ENCODE measurements around the gene MEIS3.

The MEIS3 gene

DNA sequence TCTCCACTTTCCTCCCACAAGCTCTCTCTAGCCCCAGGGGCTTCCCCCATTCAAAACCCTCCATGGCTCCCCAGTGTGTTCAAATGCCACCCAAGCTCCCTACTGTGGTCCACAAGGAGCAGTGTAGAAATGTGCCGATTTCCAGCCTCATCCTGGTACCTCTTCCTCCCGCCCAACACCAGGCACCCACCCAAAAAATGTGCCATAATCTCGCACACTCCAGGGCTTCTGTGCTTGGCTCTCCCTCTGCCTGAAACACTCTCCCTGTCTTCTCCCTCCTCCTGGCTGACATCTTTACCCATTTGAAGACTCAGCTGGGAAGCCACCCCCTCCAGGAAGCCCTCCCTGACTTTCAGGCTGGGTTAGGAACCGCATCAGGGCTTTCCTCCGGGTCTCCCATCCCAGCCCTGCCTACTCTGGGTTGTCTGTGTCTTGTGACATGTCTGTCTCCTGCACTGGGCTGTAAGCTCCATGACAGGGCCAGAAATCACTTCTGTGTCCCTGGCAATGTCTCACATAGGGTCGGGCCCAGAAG, 16.6 kb upstream of the MEIS3 start:
- no peak for DNase-seq (ENCODE audit: low spot score)

GRCh38 chr19:47435196-47435595, 15.9 kb upstream of the MEIS3 start:
- DNase-seq (ENCODE audit: low spot score), result no peak

DNA sequence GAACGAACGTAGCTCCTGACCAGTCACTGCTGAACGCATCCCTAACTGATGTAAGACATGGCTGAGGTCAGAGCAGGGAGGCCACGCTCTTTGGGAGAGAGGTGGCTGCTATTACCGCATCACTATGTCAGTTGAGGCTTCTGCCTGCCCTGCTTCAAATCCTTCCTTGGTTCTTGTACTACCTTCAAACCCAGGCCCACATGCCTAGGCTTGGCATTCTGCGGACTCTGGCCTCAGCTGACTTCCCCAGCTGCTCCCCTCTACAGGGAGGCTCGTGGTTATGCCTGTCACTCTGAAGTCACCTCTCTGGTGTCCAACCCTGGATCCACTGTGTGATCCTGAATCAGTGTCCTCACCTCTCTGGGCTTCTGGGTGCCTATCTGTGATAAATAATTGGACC, 14.8 kb upstream of the MEIS3 start:
- no peak for DNase-seq (ENCODE audit: low spot score)

GRCh38 chr19:47433121-47433520, 13.8 kb upstream of the MEIS3 start:
- DNase-seq (ENCODE audit: low spot score), result no peak

- no peak for DNase-seq (ENCODE audit: low spot score)
Measured at GRCh38 chr19:47432499-47432898, 13.2 kb upstream of the MEIS3 start.

DNA sequence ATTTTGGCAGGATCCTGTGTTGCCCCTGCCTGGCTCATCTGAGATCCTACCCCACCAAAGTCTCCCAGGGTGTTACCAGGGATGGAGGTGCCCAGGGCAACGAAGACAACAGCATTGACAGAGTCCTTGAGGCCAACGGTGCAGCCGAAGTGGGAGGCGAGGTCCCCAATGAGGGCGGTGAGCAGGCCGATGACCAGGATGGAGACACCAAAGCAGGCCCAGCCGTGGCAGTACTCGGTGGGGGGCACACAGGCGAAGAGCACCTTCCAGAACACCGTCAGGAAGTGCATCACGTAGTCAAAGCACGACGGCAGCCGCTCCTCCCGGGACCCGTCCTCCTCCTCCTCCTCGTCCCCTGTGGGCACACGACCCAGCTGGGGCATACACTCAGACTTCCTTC, 12.8 kb upstream of the MEIS3 start:
- DNase-seq (ENCODE audit: low spot score), result no peak

- peak; percentile 41 for DNase-seq (ENCODE audit: low spot score)
Measured at GRCh38 chr19:47430041-47430802, 10.9 kb upstream of the MEIS3 start.

GRCh38 chr19:47429140-47429793, 9.9 kb upstream of the MEIS3 start:
- DNase-seq (ENCODE audit: low spot score), result no peak

GRCh38 chr19:47428177-47428894, 9.0 kb upstream of the MEIS3 start:
- peak; percentile 98 for DNase-seq (ENCODE audit: low spot score)

GRCh38 chr19:47427241-47428176, 8.2 kb upstream of the MEIS3 start:
- DNase-seq (ENCODE audit: low spot score), result peak; percentile 74

GRCh38 chr19:47423203-47423882, 4.0 kb upstream of the MEIS3 start:
- DNase-seq (ENCODE audit: low spot score), result no peak

DNA sequence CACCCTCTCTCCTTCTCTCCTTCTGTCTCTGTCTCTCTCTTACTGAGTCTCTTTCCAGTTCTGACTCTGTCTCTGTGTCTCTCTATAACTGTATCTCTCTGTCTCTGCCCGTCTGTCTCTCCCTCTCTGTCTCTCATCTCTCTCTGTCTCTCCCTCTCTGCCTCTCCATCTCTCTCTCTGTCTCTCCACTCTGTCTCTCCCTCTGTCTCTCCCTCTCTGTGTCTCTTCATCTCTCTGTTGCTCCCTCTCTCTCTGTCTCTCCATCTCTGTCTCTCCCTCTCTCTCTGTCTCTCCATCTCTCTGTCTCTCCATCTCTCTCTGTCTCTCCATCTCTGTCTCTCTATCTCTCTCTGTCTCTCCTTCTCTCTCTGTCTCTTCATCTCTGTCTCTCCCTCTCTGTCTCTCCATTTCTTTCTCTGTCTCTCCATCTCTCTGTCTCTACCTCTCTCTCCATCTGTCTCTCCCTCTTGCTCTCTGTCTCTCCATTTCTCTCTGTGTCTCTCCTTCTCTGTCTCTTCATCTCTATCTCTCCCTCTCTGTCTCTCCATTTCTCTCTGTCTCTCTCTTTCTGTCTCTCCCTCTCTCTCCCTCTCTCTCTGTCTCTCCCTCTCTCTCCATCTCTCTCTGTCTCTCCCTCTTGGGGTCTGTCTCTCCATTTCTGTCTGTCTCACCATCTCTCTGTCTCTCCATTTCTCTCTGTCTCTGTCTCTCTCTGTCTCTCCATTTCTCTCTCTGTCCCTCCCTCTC, 3.3 kb upstream of the MEIS3 start:
- DNase-seq (ENCODE audit: low spot score), result no peak

GRCh38 chr19:47421844-47422395, 2.6 kb upstream of the MEIS3 start:
- peak; percentile 84 for DNase-seq (ENCODE audit: low spot score)

DNA sequence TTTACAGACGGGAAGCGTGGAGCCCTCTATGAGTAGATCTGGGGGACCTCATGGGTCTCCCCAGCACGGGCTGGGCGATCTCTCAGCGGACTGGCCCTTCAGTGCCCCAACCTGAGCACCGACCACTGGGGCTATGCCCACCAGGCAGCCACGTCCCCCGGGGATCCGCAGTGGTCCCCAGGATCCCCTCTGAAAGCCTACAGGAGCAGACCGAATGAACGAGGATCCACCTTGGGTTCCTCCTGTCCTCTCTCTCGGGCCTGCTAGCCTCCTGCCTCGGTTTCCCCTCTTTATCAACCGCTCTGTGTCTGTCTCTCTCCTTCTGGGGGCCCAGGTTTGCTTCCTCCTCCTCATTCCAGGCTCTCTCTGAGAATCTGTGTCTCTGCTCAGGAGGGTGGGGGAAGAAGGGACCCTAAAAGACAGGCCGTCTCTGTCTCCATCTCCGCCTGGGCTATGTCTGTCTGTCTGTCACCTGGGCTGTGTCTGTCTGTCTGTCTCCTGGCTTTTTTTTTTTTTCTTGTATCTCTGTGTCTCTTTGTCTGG, 2.0 kb upstream of the MEIS3 start:
- DNase-seq (ENCODE audit: low spot score), result no peak

- DNase-seq (ENCODE audit: low spot score), result no peak
Measured at GRCh38 chr19:47419789-47420188, 462 bp upstream of the MEIS3 start.

DNA sequence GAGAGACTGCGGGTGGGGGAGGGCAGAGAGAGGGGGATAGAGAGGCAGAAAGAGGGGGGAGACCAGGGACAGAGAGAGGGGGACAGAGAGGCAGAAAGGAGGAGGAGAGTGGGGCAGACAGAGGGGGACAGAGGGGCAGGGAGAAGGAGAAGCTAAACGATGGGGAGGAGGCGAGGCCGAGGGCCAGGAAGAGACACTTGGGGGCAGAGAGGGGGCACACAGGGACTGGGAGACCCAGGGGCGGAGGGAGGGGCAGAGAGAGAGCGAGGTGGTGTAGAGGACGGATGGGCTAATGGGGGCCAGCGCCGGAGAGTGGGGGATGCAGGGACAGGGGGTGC, 666 bp downstream of the MEIS3 start:
- no peak for DNase-seq (ENCODE audit: low spot score)

DNA sequence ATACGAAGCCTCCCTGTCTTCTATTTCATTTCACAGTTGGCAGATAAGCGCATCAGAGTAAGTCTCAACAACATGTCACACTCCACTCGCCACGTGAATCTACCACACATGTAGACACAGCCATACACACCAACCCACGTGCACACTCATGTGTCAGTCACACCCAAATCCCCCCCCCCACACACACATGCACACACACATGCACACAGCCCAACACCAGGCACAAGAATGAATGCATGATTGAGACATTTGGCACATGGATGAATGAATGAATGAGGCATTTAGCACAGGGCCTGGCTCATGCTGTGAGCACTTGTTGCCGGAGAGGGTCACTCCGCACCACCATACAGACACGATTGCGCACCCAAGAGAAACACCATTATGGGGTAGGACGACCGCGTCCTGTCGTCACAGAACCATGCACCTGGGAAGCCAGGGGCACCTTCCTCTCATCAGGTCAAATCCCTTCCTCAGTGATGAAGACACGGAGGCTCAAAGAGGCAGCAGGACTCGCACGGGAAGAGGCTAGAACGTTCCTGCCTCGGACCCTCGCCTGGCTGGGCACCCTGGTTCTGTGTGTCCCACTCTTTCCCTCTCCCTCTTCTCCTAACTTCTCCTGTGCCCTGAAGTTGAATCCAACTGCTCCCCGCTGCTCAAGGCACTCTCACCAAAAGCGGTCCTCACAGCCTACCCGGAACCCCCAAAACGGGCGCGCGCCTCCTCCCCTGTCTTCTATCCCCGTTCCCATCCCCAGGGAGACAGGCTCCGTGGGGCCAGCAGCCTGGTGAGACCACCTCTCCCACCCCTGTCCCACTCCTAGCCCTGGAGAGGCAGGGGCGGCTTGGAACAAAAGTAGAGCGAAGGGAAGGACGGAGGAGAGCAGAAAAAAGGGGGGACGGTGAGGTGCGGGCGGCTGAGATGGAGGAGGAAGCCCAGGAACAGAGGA, 1.3 kb downstream of the MEIS3 start:
- DNase-seq (ENCODE audit: low spot score), result no peak

DNA sequence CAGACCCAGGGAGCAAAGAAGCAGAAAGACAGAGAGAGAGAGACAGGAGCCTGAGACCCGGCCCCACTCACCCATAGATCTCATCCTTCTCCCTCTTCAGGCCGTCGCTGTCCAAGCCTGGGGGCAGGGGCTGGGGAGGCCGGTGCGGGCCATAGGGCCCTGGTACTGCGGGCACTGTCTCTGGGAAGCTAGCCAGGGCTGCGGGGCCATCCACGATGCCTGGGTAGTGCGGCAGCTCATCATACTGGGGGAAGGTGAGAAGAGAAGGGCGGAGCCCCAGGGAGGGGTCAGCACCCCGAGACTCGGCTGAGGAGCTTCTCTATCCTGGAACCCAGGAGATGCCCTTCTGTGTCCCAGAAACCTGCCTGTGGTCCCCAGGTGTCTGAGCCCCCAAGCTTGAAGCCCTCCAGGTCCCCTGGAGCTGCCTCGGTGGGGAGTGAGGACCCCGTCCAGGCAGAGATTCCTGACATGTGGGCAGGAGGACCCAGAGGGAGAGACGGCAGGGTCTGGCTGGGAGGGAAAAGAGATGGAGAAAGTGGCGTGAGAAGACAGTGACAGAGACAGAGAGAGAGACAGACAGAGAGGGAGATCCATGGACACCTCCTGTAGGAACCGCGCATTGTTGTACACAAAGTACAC, 2.1 kb downstream of the MEIS3 start:
- no peak for DNase-seq (ENCODE audit: low spot score)
